Gastroesophageal sphincter (tissue), 4 donors: ENCODE results near the gene SF3A1. TPM values are rescaled to one million over a fixed set of nuclear protein-coding genes. Genes with fewer than 3 reads are reported as not detected.

ENCODE experiments used
- ATAC-seq: fragments of 150-250 bp; one replicate; pipeline ENCODE4 v1.9.1; 2016; ENCODE audit warnings: mild to moderate bottlenecking, moderate library complexity
- H3K27ac ChIP-seq, 4 donors: fragments of 200-600 bp; sonication (generic) in 3 of 4; 1 replicate in 3 of 4; 2 replicates in 1 of 4; pipeline ENCODE4 v1.5.1; 2016 to 2019
- H3K27me3 ChIP-seq: fragments of 200-600 bp; sonication (generic); one replicate; pipeline ENCODE4 v1.5.1; 2019
- H3K36me3 ChIP-seq, 2 donors: fragments of 200-600 bp; sonication (generic); one replicate each; pipeline ENCODE4 v1.5.1; 2019; ENCODE audit warnings: control low read depth in 1 of 2
- H3K4me1 ChIP-seq, 3 donors: fragments of 200-600 bp; sonication (generic); 1 replicate in 2 of 3; 2 replicates in 1 of 3; pipeline ENCODE4 v1.5.1; 2016 to 2019; ENCODE audit warnings: control low read depth in 2 of 3
- H3K4me3 ChIP-seq, 2 donors: fragments of 200-600 bp; sonication (generic); one replicate each; pipeline ENCODE4 v1.5.1; 2019; ENCODE audit warnings: mild to moderate bottlenecking in 1 of 2, moderate library complexity in 1 of 2
- H3K9me3 ChIP-seq, 3 donors: fragments of 200-600 bp; sonication (generic); one replicate each; pipeline ENCODE4 v1.5.1; 2017 to 2019; ENCODE audit warnings: control low read depth in 2 of 3
- CTCF ChIP-seq, 4 experiments: fragments of 200-600 bp in 2 of 4; fragments of 450-650 bp in 2 of 4; sonication (generic) in 1 of 4; IDR thresholded peaks; one replicate each; pipeline ENCODE4 v1.5.1; 2017 to 2019; ENCODE audit warnings: antibody characterized with exemption in 4 of 4, mild to moderate bottlenecking in 2 of 4, moderate library complexity in 2 of 4
- EP300 ChIP-seq: sonication (generic); formaldehyde crosslinking; IDR thresholded peaks from one replicate; pipeline ENCODE4 v1.6.1; 2017; ENCODE audit warnings: antibody characterized with exemption, mild to moderate bottlenecking
- POLR2A ChIP-seq, 2 donors: fragments of 450-650 bp; IDR thresholded peaks; one replicate each; pipeline ENCODE4 v1.6.1; 2017; ENCODE audit warnings: antibody characterized with exemption in 2 of 2, mild to moderate bottlenecking in 2 of 2, moderate library complexity in 1 of 2
- POLR2AphosphoS5 ChIP-seq: sonication (generic); formaldehyde crosslinking; IDR thresholded peaks from one replicate; pipeline ENCODE4 v1.6.1; 2017; ENCODE audit warnings: antibody characterized with exemption
- WGBS, 2 donors: methylation state at CpG; one replicate each; pipeline ENCODE4 v1.1.5; 2018; ENCODE audit warnings: low coverage in 1 of 2; 5-methylcytosine and 5-hydroxymethylcytosine counted together
- total RNA-seq, 4 donors: library from RNA; depleted of rRNA; stranded (reverse); fragments of >200 nt; gene quantifications; one replicate each; pipeline ENCODE4 v1.1.0, GENCODE V29; 2016

SF3A1 gene
- total RNA-seq, 4 donors from 2014 or later = 46.1 to 80.8 (median 63.7) TPM

DNA sequence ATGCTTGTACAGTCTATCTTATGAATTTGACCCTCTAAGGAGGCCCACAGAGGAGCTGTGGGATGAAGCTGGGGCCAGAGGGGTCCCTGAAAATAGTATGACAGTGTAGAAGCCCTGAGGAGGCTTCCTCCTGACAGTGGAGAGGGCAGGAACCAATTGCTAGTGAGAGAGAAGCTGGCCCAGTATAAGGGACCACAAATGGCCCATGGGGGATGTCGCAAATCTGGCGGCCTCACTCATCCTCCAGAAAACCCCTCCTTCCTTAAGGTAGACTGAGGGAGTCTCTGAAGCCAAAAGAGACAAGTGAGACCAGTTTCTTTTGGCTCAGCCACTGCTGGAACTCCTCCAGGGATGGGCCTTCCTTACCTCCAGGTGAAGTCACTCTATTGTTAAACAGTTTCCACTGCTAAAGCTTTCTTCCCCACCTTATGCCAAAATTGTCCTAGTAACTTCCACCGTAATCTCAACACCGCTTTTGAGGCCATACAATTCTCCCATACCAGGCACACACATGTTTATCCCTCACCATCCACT is 49.6 kb downstream of the SF3A1 start:
- ATAC-seq = no peak
- Histone ChIP-seq H3K27ac (peak overlapping the region in 3 of 4 donors; percentile 75 to 93 (median 80)), H3K36me3 (peaks cover 0 to 19% of the 10 kb centered on the region in 2 donors), H3K9me3 (no peaks in the 10 kb centered on the region), H3K27me3 (no peaks in the 10 kb centered on the region), H3K4me1 (peaks cover 38 to 100% (median 86%) of the 10 kb centered on the region in 3 donors), H3K4me3 (no peak overlapping the region)
- 59 to 86% methylated on average over 4 of the region's 4 CpGs for WGBS, 2 donors
- TF ChIP-seq POLR2A (IDR thresholded peaks at IDR 0.05) (no peak), POLR2AphosphoS5 (no peak), EP300 (no peak), CTCF (IDR thresholded peaks at IDR 0.05) (no peak)

- H3K9me3 ChIP-seq = no peaks in the 10 kb centered on the region
- TF ChIP-seq CTCF (IDR thresholded peaks at IDR 0.05) (no peak), EP300 (no peak), POLR2AphosphoS5 (no peak)
- H3K36me3 ChIP-seq = peaks cover 0 to 23% of the 10 kb centered on the region in 2 donors
- H3K4me1 ChIP-seq = peaks cover 33 to 100% (median 86%) of the 10 kb centered on the region in 3 donors
- WGBS, 2 donors = 100% methylated on average over 1 of the region's 1 CpG
- no peak for ATAC-seq
- no peak overlapping the region for H3K4me3 ChIP-seq
- peak overlapping the region in 3 of 4 donors; percentile 75 to 93 (median 80) for H3K27ac ChIP-seq
- H3K27me3 ChIP-seq = no peaks in the 10 kb centered on the region
Measured at GRCh38 chr22:30306627-30307011, 50.1 kb downstream of the SF3A1 start.

GRCh38 chr22:30305906-30306626 is 50.6 kb downstream of the SF3A1 start:
- H3K4me1 ChIP-seq = peaks cover 33 to 100% (median 86%) of the 10 kb centered on the region in 3 donors
- H3K27ac ChIP-seq = peak overlapping the region; percentile 75 to 93 (median 83)
- H3K9me3 ChIP-seq = no peaks in the 10 kb centered on the region
- H3K4me3 ChIP-seq = no peak overlapping the region
- no peak for TF ChIP-seq POLR2AphosphoS5
- TF ChIP-seq POLR2A (IDR thresholded peaks at IDR 0.05) = no peak
- TF ChIP-seq EP300 = no peak
- no peak for TF ChIP-seq CTCF (IDR thresholded peaks at IDR 0.05)
- H3K36me3 ChIP-seq = peaks cover 0 to 29% of the 10 kb centered on the region in 2 donors
- no peak for ATAC-seq
- 33 to 58% methylated on average over 2 to 3 of the region's 3 CpGs for WGBS, 2 donors
- H3K27me3 ChIP-seq = no peaks in the 10 kb centered on the region

DNA sequence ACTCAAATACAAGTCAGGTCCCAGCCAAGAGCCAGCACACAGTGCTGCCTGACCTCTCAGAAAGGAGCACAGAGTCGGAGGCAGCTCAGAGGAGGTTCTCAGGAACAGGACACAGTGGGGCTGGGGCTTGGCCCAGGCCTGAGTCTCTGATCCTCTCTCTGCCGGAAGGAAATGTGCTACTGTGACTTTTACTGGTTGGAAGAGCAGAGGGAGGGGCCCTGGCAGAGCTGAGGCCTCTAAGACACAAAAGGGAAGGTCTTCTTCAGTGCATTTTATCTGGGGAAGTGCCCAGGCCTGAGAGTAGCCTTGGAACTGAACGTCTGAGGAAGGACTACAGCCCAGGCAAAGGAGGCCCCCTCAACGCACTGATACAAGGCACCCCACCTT is 51.2 kb downstream of the SF3A1 start:
- 0% methylated on average over 1 of the region's 4 CpGs; no CpG with 5 or more reads in 1 of the 2 donors for WGBS, 2 donors
- no peak for TF ChIP-seq CTCF (IDR thresholded peaks at IDR 0.05)
- TF ChIP-seq POLR2AphosphoS5 = peak; percentile 8
- TF ChIP-seq POLR2A (IDR thresholded peaks at IDR 0.05) = peak in 1 of 2 donors; percentile 53
- TF ChIP-seq EP300 = no peak
- Histone ChIP-seq H3K4me1 (peaks cover 33 to 100% (median 90%) of the 10 kb centered on the region in 3 donors), H3K4me3 (no peak overlapping the region), H3K9me3 (no peaks in the 10 kb centered on the region), H3K36me3 (peaks cover 0 to 35% of the 10 kb centered on the region in 2 donors), H3K27ac (peak overlapping the region; percentile 75 to 93 (median 83)), H3K27me3 (no peaks in the 10 kb centered on the region)
- ATAC-seq = peak; percentile 73
